HCT116 (cell line): ENCODE data around the gene NEDD4L. TPM values are rescaled to one million over a fixed set of nuclear protein-coding genes. Genes with fewer than 3 reads are reported as not detected.

Experiments
- ATAC-seq: fragments of 200-7000 bp; cut with Tn5 transposase; 2 replicates; pipeline ENCODE4 v1.9.1; 2020; ENCODE audit warnings: mild to moderate bottlenecking, moderate library complexity
- BruUV-seq: library from RNA; stranded (reverse); fragments of 400-500 nt; replicated peaks from 2 replicates; lab custom pipeline; 2021; lab: Mats Ljungman, UMichigan
- CTCF ChIA-PET: fragments of 300-600 bp; sonication (Branson Sonifier 250); formaldehyde crosslinking; loops from one replicate; lab custom pipeline; 2021; ENCODE audit warnings: antibody characterized with exemption; lab: Charles Lee
- POLR2A ChIA-PET: fragments of 300-600, 350-600 bp; sonication (Branson Sonifier 250); formaldehyde crosslinking; loops from one replicate; lab custom pipeline; 2021; ENCODE audit warnings: antibody characterized with exemption; lab: Charles Lee
- RAD21 ChIA-PET, 2 experiments: fragments of 300-600 bp; sonication (Branson Sonifier 250); formaldehyde crosslinking; loops; one replicate each; lab custom pipeline; 2023; ENCODE audit warnings: low total read pairs in 2 of 2; ENCODE audit not compliant: uncharacterized antibody in 2 of 2, unreplicated experiment in 2 of 2, low non-redundant PET in 1 of 2; lab: Charles Lee
- DNase-seq: peaks from one replicate; pipeline ENCODE4 v3.0.0-alpha.2; 2010; ENCODE audit warnings: low read depth, low spot score
- H2AFZ ChIP-seq: fragments of 200-600 bp; shearing (Covaris generic), sonication (generic); 2 replicates; pipeline ENCODE4 v1.6.1; 2017; ENCODE audit warnings: low read depth, mixed run types, mixed read lengths, antibody characterized with exemption, low read length; ENCODE audit not compliant: poor library complexity, severe bottlenecking
- H3K27ac ChIP-seq: 2 replicates; pipeline ENCODE4 v1.5.1; 2012; ENCODE audit warnings: low read depth, low read length
- H3K27me3 ChIP-seq: fragments of 200-600 bp; sonication (generic); 2 replicates; pipeline ENCODE4 v1.6.1; 2016; ENCODE audit warnings: mixed run types, low read length, mixed read lengths; ENCODE audit not compliant: insufficient read depth
- H3K36me3 ChIP-seq, 2 experiments: fragments of 200-500 bp in 1 of 2; fragments of 200-600 bp in 1 of 2; sonication (Bioruptor generic) in 1 of 2; sonication (generic) in 1 of 2; 2 replicates each; pipeline versions ENCODE4 v1.5.1 to v1.6.1; 2014 to 2016; ENCODE audit warnings: low read length in 2 of 2, inconsistent platforms in 1 of 2, mixed read lengths in 1 of 2, mixed run types in 1 of 2; ENCODE audit not compliant: insufficient read depth in 2 of 2, control insufficient read depth in 1 of 2
- H3K4me1 ChIP-seq, 2 experiments: fragments of 200-600 bp in 1 of 2; sonication (generic) in 1 of 2; 2 replicates each; pipeline versions ENCODE4 v1.5.1 to v1.6.1; 2012 to 2017; ENCODE audit warnings: low read length in 2 of 2, inconsistent platforms in 1 of 2, mild to moderate bottlenecking in 1 of 2, mixed read lengths in 1 of 2, mixed run types in 1 of 2, moderate library complexity in 1 of 2; ENCODE audit not compliant: insufficient read depth in 2 of 2, control insufficient read depth in 1 of 2
- H3K4me2 ChIP-seq: fragments of 200-600 bp; sonication (generic); 2 replicates; pipeline ENCODE4 v1.6.1; 2017; ENCODE audit warnings: mixed run types, low read length, mixed read lengths
- H3K4me3 ChIP-seq, 2 experiments: fragments of 200-600 bp in 1 of 2; sonication (generic) in 1 of 2; replicated peaks in 1 of 2; 2 replicates each; pipeline ENCODE4 v1.5.1; 2011 to 2016; ENCODE audit warnings: low read length in 2 of 2, control low read depth in 1 of 2, low read depth in 1 of 2, mild to moderate bottlenecking in 1 of 2, mixed read lengths in 1 of 2, mixed run types in 1 of 2
- H3K79me2 ChIP-seq: fragments of 200-600 bp; sonication (generic); 2 replicates; pipeline ENCODE4 v1.6.1; 2017; ENCODE audit warnings: mild to moderate bottlenecking, mixed run types, low read length, moderate library complexity, mixed read lengths; ENCODE audit not compliant: insufficient read depth
- H3K9ac ChIP-seq: fragments of 200-600 bp; sonication (generic); 2 replicates; pipeline ENCODE4 v1.6.1; 2016; ENCODE audit warnings: low read length, mixed read lengths
- H3K9me2 ChIP-seq: fragments of 200-600 bp; sonication (generic), shearing (Covaris generic); 2 replicates; pipeline ENCODE4 v1.6.1; 2017; ENCODE audit warnings: mixed run types, mild to moderate bottlenecking, moderate library complexity; ENCODE audit not compliant: insufficient read depth
- H3K9me3 ChIP-seq, 2 experiments: fragments of 200-500 bp in 1 of 2; fragments of 200-600 bp in 1 of 2; sonication (Bioruptor generic) in 1 of 2; sonication (generic) in 1 of 2; 2 replicates each; pipeline ENCODE4 v1.6.1; 2014 to 2017; ENCODE audit warnings: low read length in 2 of 2, mixed read lengths in 2 of 2, inconsistent platforms in 1 of 2, low read depth in 1 of 2, mild to moderate bottlenecking in 1 of 2, mixed run types in 1 of 2, moderate library complexity in 1 of 2; ENCODE audit not compliant: control insufficient read depth in 1 of 2, insufficient read depth in 1 of 2
- H4K20me1 ChIP-seq: fragments of 200-600 bp; sonication (generic), shearing (Covaris generic); 2 replicates; pipeline ENCODE4 v1.6.1; 2017; ENCODE audit warnings: mixed run types, mild to moderate bottlenecking, moderate library complexity; ENCODE audit not compliant: insufficient read depth
- ELF1 ChIP-seq: IDR thresholded peaks from 2 replicates; pipeline ENCODE4 v1.6.1; 2012; ENCODE audit warnings: low read depth, borderline replicate concordance
- EZH2 ChIP-seq: fragments of 200-600 bp; sonication (generic); IDR thresholded peaks from 2 replicates; pipeline ENCODE4 v1.6.1; 2017; ENCODE audit warnings: antibody characterized with exemption, mixed run types
- EZH2phosphoT487 ChIP-seq: fragments of 200-600 bp; IDR thresholded peaks from 2 replicates; pipeline ENCODE4 v1.6.1; 2018; ENCODE audit warnings: antibody characterized with exemption, borderline replicate concordance
- RAD21 ChIP-seq: IDR thresholded peaks from 2 replicates; pipeline ENCODE4 v1.6.1; 2012; ENCODE audit warnings: low read depth, mild to moderate bottlenecking
- SIN3A ChIP-seq: IDR thresholded peaks from 2 replicates; pipeline ENCODE4 v1.6.1; 2012; ENCODE audit warnings: low read depth
- SP1 ChIP-seq: IDR thresholded peaks from 2 replicates; pipeline ENCODE4 v1.6.1; 2012; ENCODE audit warnings: low read depth
- SRF ChIP-seq: IDR thresholded peaks from 2 replicates; pipeline ENCODE4 v1.6.1; 2012; ENCODE audit warnings: low read depth
- TCF7L2 ChIP-seq: IDR thresholded peaks from 2 replicates; pipeline ENCODE4 v1.7.0; 2011; ENCODE audit warnings: borderline replicate concordance, inconsistent platforms; ENCODE audit not compliant: insufficient read depth, insufficient read length; ENCODE audit errors: extremely low read depth
- YY1 ChIP-seq: IDR thresholded peaks from 2 replicates; pipeline ENCODE4 v1.6.1; 2011; ENCODE audit warnings: low read length, low read depth, moderate library complexity, mild to moderate bottlenecking; ENCODE audit not compliant: insufficient replicate concordance; ENCODE audit errors: extremely low read depth
- intact Hi-C: fragments of 100-400 bp; cut with micrococcal nuclease; formaldehyde crosslinking; loops from 2 replicates; pipeline ENCODE4 v1.10.0; 2022
- total RNA-seq: library from RNA; stranded (reverse); gene quantifications from one replicate; pipeline ENCODE4 v1.2.1, GENCODE V29; 2021; ENCODE audit not compliant: unreplicated experiment
- TF ChIP-seq, protein P1 (sequence below): IDR thresholded peaks from 2 replicates; pipeline ENCODE4 v1.6.1; 2012
- TF ChIP-seq, protein P2 (sequence below): IDR thresholded peaks from 2 replicates; pipeline ENCODE4 v1.6.1; 2012
- TF ChIP-seq, protein P3 (sequence below), 3 experiments: fragments of 200-600 bp in 1 of 3; sonication (generic) in 1 of 3; IDR thresholded peaks in 2 of 3; conservative IDR thresholded peaks in 1 of 3; 2 replicates each; pipeline ENCODE4 v1.5.1; 2012 to 2017; ENCODE audit warnings: low read depth in 2 of 3, low read length in 2 of 3, antibody characterized with exemption in 1 of 3, borderline replicate concordance in 1 of 3, control low read depth in 1 of 3, mild to moderate bottlenecking in 1 of 3, mixed read lengths in 1 of 3, mixed run types in 1 of 3, moderate library complexity in 1 of 3; ENCODE audit not compliant: insufficient read depth in 1 of 3
- TF ChIP-seq, protein P4 (sequence below): IDR thresholded peaks from 2 replicates; pipeline ENCODE4 v1.6.1; 2012; ENCODE audit warnings: low read depth

Gene NEDD4L
- total RNA-seq, 1 experiment from 2014 or later, result 41.5 TPM

DNA sequence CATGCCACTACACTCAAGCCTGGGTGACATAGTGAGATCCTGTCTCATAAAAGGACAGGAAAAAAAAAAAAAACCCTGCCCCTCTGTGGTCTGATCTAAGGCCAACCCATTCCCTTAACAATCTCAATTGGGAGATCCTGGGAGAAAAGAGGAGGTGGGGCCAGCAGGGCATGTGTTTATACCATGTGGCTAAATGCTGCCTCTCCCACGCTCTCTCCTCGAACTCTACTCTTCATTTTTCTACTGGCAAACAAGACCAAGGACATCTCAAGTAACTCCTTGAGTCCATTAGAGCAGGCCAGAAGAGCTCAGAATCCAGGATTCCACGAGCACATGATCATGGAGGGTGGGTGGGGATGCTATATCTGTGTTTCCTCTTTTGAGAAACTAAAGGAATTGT, 16.7 kb upstream of the NEDD4L start:
- BruUV-seq, result no TSS peak
- Histone ChIP-seq H3K36me3 (no peaks in the 10 kb centered on the region), H3K9me2 (no peaks in the 10 kb centered on the region), H3K4me2 (no peak overlapping the region), H3K9ac (no peak overlapping the region), H3K9me3 (no peaks in the 10 kb centered on the region), H3K4me1 (no peaks in the 10 kb centered on the region), H3K27ac (no peak overlapping the region), H3K79me2 (no peaks in the 10 kb centered on the region), H4K20me1 (no peaks in the 10 kb centered on the region), H2AFZ (no peak overlapping the region), H3K27me3 (no peaks in the 10 kb centered on the region), H3K4me3 (no peak overlapping the region)
- no peak for ATAC-seq
- intact Hi-C loops, result no loop called here
- DNase-seq, result no peak
- TF ChIP-seq SIN3A (no peak), EZH2 (no peak), TCF7L2 (no peak), EZH2phosphoT487 (no peak), SRF (no peak), ELF1 (no peak), RAD21 (no peak), SP1 (no peak)
- TF ChIP-seq, protein P1, sequence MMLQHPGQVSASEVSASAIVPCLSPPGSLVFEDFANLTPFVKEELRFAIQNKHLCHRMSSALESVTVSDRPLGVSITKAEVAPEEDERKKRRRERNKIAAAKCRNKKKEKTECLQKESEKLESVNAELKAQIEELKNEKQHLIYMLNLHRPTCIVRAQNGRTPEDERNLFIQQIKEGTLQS, result no peak
- TF ChIP-seq, protein P2, sequence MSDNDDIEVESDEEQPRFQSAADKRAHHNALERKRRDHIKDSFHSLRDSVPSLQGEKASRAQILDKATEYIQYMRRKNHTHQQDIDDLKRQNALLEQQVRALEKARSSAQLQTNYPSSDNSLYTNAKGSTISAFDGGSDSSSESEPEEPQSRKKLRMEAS, result no peak
- RAD21 ChIA-PET, result no interaction called here
- CTCF ChIA-PET, result no interaction called here
- POLR2A ChIA-PET, result no interaction called here

DNA sequence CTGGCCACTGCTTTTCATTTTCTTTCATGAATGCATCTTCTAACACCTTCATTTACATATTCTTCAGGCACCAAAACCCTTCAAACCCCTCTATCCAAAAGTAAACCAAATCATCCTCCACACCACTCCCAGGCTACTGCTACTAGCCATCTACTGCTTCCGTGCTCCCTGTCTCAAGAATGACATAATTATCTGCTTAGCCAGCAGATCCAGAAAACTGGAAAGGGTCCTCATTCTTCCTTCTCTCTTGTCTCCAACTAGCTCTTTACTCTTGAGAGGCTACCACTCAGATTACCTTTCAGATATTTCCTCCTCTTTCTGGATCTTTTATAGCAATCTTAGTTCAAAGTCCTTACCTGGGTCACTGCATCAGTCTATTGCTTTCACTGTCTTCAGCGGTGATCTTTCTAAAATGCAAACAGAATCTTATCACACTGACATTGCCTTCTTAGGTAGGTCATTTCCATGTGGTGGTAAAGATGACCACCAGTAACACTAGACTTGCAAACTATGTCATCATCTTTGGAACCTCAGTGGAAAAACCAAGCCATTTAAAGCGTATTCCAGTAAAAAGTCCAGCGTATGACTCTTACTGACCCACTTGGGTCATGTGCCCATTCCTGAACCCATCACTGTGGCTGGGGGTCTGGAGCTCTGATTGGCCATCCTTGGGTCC, 15.8 kb upstream of the NEDD4L start:
- no peak for DNase-seq
- ChIA-PET CTCF (no interaction called here), POLR2A (no interaction called here), RAD21 (no interaction called here)
- H3K4me2 ChIP-seq, result no peak overlapping the region
- H3K9me2 ChIP-seq, result no peaks in the 10 kb centered on the region
- no peak for ATAC-seq
- H3K9me3 ChIP-seq, result no peaks in the 10 kb centered on the region
- H3K79me2 ChIP-seq, result no peaks in the 10 kb centered on the region
- no peaks in the 10 kb centered on the region for H4K20me1 ChIP-seq
- no peaks in the 10 kb centered on the region for H3K36me3 ChIP-seq
- H3K9ac ChIP-seq, result no peak overlapping the region
- H3K27ac ChIP-seq, result no peak overlapping the region
- no peaks in the 10 kb centered on the region for H3K27me3 ChIP-seq
- H3K4me1 ChIP-seq, result no peaks in the 10 kb centered on the region
- intact Hi-C loops, result no loop called here
- H2AFZ ChIP-seq, result no peak overlapping the region
- no TSS peak for BruUV-seq
- H3K4me3 ChIP-seq, result no peak overlapping the region
- TF ChIP-seq, protein P3, sequence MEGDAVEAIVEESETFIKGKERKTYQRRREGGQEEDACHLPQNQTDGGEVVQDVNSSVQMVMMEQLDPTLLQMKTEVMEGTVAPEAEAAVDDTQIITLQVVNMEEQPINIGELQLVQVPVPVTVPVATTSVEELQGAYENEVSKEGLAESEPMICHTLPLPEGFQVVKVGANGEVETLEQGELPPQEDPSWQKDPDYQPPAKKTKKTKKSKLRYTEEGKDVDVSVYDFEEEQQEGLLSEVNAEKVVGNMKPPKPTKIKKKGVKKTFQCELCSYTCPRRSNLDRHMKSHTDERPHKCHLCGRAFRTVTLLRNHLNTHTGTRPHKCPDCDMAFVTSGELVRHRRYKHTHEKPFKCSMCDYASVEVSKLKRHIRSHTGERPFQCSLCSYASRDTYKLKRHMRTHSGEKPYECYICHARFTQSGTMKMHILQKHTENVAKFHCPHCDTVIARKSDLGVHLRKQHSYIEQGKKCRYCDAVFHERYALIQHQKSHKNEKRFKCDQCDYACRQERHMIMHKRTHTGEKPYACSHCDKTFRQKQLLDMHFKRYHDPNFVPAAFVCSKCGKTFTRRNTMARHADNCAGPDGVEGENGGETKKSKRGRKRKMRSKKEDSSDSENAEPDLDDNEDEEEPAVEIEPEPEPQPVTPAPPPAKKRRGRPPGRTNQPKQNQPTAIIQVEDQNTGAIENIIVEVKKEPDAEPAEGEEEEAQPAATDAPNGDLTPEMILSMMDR (IDR thresholded peaks at IDR 0.05 in 2 of 3, conservative IDR thresholded peaks at IDR 0.05 in 1 of 3; ENCODE audit: borderline replicate concordance in 1 of 3, insufficient read depth in 1 of 3, low read depth in 2 of 3, low read length in 2 of 3), result no peak
- TF ChIP-seq EZH2phosphoT487 (no peak), SRF (no peak), TCF7L2 (no peak), YY1 (no peak)
- TF ChIP-seq, protein P4, sequence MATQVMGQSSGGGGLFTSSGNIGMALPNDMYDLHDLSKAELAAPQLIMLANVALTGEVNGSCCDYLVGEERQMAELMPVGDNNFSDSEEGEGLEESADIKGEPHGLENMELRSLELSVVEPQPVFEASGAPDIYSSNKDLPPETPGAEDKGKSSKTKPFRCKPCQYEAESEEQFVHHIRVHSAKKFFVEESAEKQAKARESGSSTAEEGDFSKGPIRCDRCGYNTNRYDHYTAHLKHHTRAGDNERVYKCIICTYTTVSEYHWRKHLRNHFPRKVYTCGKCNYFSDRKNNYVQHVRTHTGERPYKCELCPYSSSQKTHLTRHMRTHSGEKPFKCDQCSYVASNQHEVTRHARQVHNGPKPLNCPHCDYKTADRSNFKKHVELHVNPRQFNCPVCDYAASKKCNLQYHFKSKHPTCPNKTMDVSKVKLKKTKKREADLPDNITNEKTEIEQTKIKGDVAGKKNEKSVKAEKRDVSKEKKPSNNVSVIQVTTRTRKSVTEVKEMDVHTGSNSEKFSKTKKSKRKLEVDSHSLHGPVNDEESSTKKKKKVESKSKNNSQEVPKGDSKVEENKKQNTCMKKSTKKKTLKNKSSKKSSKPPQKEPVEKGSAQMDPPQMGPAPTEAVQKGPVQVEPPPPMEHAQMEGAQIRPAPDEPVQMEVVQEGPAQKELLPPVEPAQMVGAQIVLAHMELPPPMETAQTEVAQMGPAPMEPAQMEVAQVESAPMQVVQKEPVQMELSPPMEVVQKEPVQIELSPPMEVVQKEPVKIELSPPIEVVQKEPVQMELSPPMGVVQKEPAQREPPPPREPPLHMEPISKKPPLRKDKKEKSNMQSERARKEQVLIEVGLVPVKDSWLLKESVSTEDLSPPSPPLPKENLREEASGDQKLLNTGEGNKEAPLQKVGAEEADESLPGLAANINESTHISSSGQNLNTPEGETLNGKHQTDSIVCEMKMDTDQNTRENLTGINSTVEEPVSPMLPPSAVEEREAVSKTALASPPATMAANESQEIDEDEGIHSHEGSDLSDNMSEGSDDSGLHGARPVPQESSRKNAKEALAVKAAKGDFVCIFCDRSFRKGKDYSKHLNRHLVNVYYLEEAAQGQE, result no peak
- TF ChIP-seq, protein P1, result no peak
